A549 treated with AZD2906 at 1 μM for 4 hours (cell line): Measurements from ENCODE around the gene RNF135. TPM values are rescaled to one million over a fixed set of nuclear protein-coding genes. Genes with fewer than 3 reads are reported as not detected.

Experiments used
- total RNA-seq: library from RNA; stranded (reverse); fragments of 200-300 nt; extraction: Qiagen RNA extraction; gene quantifications from 5 replicates; pipeline ENCODE4 v1.2.3, GENCODE V29; 2022

The RNF135 gene
- total RNA-seq, result 21.7 to 25.7 TPM (median 24.9 TPM) in 5 replicates

GRCh38 chr17:30970831-30971567, at the start of gene RNF135:
RNF135 (plus strand) TSS chr17:30971039; CDS start chr17:30971074, 35 bp downstream.

GRCh38 chr17:30921544-30922196, 49.2 kb upstream of the RNF135 start, which contains the start of gene ADAP2:
ADAP2 (plus strand) TSS chr17:30921945; CDS start chr17:30922015, 70 bp downstream.

Other genes with a start within 250 kb of the RNF135 start
- gene CRLF3, start 146.3 kb upstream of the RNF135 start, total RNA-seq, result 12.1 to 19.2 TPM (median 15.1 TPM) in 5 replicates
- 3.1 to 5.1 TPM (median 3.9 TPM) in 5 replicates for gene ATAD5, start 139.1 kb upstream of the RNF135 start, total RNA-seq
- 16.6 to 29.4 TPM (median 18.4 TPM) in 5 replicates for gene TEFM, start 64.8 kb upstream of the RNF135 start, total RNA-seq
- 2.2 to 5.9 TPM (median 2.6 TPM) in 5 replicates for gene ADAP2, start 49.1 kb upstream of the RNF135 start, total RNA-seq
- gene NF1, start 123.9 kb downstream of the RNF135 start, total RNA-seq, result 13.7 to 20.7 TPM (median 17.8 TPM) in 5 replicates